RPMI8226 (cell line): ENCODE data around the gene FAT1.

Source experiments
- DNase-seq: peaks from one replicate; pipeline ENCODE4 v3.0.0-alpha.2; 2015

FAT1 gene

GRCh38 chr4:186754976-186755375 is 31.3 kb upstream of the FAT1 start:
- DNase-seq: no peak

- DNase-seq: no peak
Observed at GRCh38 chr4:186752325-186752724, 28.7 kb upstream of the FAT1 start.

GRCh38 chr4:186749611-186750281 is 26.1 kb upstream of the FAT1 start:
- no peak for DNase-seq

GRCh38 chr4:186746581-186746980 is 22.9 kb upstream of the FAT1 start:
- no peak for DNase-seq

GRCh38 chr4:186743261-186743660 is 19.6 kb upstream of the FAT1 start:
- DNase-seq: no peak

- no peak for DNase-seq
Observed at GRCh38 chr4:186740822-186741221, 17.2 kb upstream of the FAT1 start.

DNA sequence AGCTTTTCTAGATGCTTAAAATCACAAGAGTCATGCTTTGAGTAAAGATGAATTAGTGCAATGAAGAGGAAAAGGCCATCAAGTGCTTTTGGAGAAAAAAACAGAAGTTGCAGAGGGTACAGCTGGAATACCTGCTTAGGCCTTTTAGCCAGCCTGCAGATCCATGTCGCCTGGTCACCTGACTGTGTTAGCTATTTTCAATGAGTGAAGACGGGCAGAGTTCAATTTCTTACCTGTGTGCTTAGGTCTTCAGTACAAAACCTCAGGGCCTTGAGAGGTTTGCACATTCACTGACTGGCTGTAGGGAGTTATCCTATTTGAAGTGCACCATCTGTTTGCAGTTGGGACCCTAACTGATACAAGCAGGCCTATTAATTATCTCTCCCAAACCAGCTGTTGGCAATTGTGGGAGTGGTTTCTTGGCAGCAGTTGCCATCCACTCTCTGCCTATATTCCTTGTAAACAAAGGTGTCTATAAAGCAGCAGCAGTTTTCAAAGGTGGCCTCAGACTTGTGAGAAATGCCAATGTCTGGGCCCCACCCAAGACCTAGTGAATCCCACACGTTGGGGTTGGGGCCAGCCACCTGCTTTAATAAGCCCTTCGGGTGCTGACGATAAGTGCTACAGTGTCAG is 16.3 kb upstream of the FAT1 start:
- no peak for DNase-seq

DNA sequence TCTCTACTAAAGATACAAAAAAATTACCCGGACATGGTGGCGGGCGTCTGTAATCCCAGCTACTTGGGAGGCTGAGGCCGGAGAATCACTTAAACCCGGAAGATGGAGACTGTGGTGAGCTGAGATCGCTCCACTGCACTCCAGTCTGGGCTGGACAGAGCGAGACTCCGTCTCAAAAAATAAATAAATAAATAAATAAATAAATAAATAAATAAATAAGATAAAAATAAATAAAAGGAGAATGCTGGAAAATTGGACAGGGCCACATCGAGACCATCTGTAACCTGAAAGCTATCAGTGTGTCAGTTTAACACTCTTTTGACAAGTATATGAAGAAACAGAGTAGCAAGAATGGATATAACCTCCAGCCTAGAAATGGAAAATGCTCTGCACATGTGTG is 15.7 kb upstream of the FAT1 start:
- DNase-seq: no peak

DNA sequence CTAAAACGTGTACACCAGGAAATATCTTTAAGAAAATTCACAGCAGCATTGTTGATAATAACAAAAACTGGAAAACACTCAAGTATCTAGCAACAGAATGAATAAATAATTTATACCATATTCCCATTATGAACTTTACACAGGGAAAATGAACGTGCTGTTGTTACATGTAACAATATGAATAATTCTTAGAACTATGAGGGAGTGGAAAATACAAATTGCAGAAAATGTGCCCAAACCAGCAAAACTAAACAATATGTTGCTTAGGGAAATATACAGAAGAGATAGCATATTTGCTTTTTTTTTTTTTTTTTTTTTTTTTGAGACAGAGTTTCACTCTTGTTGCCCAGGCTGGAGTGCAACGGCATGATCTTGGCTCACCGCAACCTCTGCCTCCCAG is 14.8 kb upstream of the FAT1 start:
- DNase-seq: no peak

DNA sequence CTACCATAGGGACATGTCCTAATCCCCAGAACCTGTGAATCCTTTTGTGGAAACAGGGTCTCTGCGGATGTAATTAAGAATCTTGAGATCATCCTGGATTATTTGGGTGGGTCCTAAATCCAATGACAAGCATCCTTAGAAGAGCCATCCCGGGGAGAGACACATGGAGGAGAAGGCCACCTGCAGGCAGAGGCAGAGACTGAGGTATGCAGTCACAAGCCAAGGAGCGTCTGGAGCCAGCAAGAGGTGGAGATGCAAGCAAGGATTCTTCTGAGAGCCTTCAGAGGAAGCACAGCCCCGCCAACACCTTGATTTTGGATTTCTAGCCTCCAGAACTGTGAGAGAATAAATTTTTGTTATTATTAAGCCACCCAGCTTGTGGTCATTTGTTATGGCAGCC is 13.8 kb upstream of the FAT1 start:
- DNase-seq: no peak

DNA sequence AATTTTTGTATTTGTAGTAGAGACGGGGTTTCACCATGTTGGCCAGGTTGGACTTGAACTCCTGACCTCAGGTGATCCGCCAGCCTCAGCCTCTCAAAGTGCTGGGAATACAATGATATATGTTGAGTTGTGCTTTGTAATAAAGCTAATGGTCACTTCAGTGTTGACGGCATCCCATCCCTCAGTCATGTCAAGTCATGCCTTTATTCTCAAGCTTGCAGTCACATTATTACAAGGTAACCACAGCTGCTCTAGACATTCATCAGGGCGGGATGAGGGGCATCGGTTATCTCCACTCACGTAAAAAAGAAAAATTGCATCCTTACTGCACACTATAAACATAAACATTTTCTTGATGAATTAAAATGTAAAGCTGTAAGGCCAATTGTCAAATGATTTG is 12.8 kb upstream of the FAT1 start:
- DNase-seq: no peak

DNA sequence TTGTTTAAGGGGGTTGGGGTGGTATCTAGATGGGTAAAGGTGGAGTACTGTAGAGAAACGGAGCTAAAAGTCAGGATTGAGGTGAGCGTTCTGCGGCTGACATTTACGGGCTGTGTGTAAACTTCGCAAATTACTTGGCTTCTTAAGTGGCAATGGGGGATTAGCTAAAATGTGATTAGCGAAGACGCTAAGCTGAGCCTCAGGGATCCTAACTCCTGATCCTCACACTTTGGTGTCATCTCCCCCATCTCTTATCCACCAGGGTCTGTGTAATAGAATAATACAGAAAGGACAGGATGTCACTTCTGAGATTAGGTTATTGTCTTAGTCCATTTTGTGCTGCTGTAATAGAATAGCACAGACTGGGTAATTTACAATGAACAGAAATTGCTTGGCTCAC is 10.6 kb upstream of the FAT1 start:
- no peak for DNase-seq

DNA sequence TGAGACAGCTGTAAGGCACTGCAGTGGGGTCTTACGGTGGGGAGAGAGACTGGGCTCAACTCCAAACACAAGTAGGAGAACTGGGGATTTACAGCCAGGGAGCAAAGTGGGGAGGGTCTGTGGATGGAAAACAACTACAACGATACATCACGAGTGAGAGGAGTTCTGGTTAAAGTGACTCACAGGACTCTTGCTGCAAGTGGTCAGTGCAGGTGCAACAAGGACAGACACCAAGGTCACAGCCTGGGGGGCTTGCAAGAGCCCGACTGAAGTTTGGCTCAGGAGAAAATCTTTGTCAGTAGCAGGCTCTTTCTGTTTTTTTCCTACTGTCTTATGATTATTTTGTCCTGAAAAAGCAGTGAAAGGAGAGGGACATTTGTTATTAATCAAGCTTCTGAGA is 10.1 kb upstream of the FAT1 start:
- no peak for DNase-seq

DNA sequence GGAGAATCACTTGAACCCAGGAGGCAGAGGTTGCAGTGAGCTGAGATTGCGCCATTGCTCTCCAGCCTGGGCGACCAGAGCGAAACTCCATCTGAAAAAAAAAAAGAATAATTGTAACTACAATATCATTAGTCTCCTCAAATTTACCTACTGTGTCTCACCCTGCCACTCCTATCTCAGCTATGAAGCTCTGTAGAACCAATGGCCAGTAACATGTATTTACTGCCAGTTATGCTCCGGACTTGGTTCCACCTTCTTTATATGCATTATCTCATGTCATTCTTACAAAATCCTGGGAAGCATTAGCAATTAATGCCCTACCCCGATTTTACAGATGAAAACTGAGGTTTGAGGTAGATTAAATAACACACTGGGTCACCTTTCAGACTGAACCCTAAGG is 7.0 kb upstream of the FAT1 start:
- DNase-seq: no peak

GRCh38 chr4:186729856-186730255 is 6.2 kb upstream of the FAT1 start:
- DNase-seq: no peak

- DNase-seq: no peak
Observed at GRCh38 chr4:186728631-186729271, 5.1 kb upstream of the FAT1 start.

DNA sequence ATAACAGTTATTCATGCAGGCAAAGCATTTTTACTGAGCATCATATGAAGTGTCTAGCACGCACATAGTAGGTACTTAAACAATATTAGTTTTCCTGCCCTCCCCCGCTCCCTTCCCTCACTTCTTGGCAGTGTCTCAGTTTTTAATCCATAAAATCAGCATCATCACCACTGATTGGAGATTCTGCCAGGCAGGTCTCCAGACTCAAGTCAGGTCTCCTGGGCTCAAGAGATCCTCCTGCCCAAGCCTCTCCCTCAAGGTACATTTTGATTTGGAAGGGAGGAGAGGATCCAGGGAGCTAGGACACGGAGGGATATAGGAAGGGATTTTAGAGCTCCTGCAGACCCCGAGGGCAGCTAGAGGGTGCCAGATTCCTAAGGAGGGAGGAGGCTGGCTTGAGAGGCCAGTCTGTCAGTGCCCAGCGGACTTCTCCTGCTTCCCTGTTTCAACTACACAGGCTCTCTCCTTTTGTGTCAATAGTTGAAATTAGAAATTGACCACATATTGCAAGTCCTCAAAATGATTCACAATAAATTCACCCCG is 4.4 kb upstream of the FAT1 start:
- no peak for DNase-seq

DNA sequence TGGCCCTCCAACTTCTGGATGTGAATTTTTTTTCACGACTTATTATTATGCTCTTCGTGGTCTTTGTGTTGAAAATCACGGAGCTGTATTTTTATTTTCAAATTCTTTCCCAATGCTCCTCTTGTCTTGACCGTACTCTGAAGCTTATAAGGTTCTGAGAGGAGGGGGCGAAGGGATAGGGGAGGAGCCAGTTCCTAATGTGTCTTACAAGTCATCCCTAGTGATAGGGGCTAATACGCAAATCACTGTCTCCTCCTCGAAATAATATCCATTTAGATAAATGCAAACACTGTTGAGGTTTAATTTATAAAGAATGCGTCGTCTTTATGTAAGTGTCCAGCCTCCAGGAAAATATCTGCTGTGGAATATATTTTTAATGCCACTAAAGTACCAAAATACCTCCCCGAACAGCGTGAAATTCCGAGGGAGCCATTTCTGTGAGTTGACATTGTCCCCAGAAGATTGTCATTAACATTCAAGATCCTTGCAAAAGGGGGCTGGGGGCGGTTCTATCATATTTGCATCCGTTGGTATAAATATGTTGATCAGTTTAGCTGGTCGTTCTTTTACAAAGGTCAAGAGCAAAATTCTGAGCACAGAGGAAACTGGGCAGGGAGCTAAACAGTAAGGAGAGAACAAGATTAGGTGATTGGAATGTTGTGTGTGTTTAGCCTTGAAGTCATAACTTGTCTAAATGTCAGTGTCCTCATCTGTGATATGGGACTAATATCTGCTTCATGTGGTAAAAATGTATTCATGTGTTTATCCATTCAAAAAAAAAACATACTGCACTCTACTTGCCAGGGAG is 3.7 kb upstream of the FAT1 start:
- DNase-seq: no peak

DNA sequence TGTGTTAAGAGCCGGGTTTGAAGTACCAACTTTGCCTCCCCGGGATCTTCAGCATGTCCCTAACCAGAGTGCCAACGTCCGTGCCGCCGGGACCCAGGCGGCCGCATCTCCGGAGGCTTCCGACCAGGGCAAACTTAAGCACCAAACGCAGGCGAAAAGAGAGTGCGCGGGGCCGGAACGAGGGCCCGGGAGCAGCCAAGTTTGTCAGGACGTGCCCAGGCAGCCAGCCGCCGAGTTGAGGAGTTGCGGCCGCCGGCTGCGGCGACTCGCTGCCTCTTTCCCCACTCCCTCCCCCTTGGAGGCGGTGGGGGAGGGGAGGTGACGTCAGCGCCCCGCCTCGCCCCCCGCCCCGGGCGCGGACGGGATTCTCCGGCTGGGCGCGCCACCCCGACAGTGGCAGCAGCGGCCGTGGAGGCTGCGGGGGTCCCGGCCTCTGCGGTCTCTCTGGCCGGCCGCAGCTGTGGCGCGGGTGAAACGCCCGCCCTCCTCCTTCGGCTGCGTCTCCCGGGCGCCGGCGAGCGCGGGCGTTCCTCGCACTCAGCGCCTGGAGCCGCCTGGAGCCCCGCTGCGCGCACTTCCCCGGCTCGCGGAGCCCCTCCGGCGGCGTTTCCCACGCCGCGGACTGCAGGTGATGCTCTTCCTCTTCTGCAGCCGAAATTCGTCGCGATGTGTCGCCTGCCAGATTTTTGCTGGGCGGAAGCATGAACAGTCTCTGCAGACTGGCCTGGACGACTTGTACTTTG is 2.9 kb upstream of the FAT1 start:
- DNase-seq: no peak

- peak; percentile 22 for DNase-seq
Observed at GRCh38 chr4:186725469-186726425, 2.1 kb upstream of the FAT1 start.

DNA sequence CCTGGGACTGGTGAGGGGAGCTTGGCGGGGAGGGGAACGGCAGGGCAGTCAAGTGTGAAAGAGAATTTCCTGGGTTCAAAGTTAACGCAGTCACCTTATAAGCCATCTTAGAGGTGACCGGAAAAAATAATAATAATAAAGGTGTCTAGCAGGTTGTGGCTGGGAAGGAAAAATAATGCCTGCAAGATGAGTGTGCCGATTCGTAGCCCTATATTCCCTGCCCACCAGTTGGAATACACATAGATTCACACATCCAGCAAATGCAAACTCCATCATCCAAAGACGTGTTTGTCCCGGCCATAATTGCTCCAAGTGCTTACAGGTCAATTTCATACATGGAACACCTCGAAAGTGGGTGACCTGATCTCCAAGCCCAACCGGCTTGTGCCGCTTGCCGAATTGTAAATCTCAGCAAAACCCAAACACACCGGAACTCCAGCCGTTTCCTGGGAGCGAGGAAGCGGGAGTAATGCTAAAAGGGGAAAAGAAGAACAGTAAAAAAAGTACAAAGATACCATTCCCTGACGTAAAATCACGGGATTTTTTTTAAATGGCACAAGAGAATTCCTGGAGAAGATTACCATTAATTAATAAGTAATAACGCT is 1.3 kb upstream of the FAT1 start:
- no peak for DNase-seq
